Psoas muscle (tissue), 8 donors: ENCODE results near the gene MINDY4. TPM values are rescaled to one million over a fixed set of nuclear protein-coding genes. Genes with fewer than 3 reads are reported as not detected.

Experiments used
- ATAC-seq, 4 donors: fragments of 200-7000 bp; cut with Tn5 transposase; one replicate each; pipeline ENCODE4 v1.9.1; 2020; ENCODE audit warnings: moderate library complexity in 3 of 4, mild to moderate bottlenecking in 2 of 4
- DNase-seq, 2 donors: peaks; one replicate each; pipeline ENCODE4 v3.0.0-alpha.2; 2020
- H3K27ac ChIP-seq: fragments of 200-600 bp; one replicate; pipeline ENCODE4 v1.8.0; 2022
- H3K27me3 ChIP-seq, 3 donors: fragments of 200-600 bp in 1 of 3; one replicate each; pipeline versions ENCODE4 v1.6.1 to v1.8.0; 2013 to 2022; ENCODE audit warnings: low read length in 2 of 3, mild to moderate bottlenecking in 2 of 3, moderate library complexity in 1 of 3; ENCODE audit not compliant: insufficient read depth in 3 of 3
- H3K36me3 ChIP-seq, 2 donors: fragments of 200-600 bp in 1 of 2; one replicate each; pipeline versions ENCODE4 v1.6.1 to v1.8.0; 2013 to 2022; ENCODE audit warnings: low read depth in 1 of 2, mild to moderate bottlenecking in 1 of 2, moderate library complexity in 1 of 2; ENCODE audit not compliant: insufficient read depth in 1 of 2
- H3K4me1 ChIP-seq: fragments of 200-600 bp; one replicate; pipeline ENCODE4 v1.8.0; 2022
- H3K4me3 ChIP-seq: fragments of 200-600 bp; one replicate; pipeline ENCODE4 v1.8.0; 2022; ENCODE audit warnings: mild to moderate bottlenecking
- H3K9me3 ChIP-seq: fragments of 200-600 bp; one replicate; pipeline ENCODE4 v1.8.0; 2022
- WGBS, 3 donors: extraction: QIAGEN DNeasy Blood & Tissue Kit; methylation state at CpG; one replicate each; pipeline versions ENCODE4 v1.1.6 to v1.1.7; 2013; 5-methylcytosine and 5-hydroxymethylcytosine counted together
- intact Hi-C, 2 donors: fragments of 100-400 bp; cut with DNase I; formaldehyde crosslinking; loops; one replicate each; pipeline versions ENCODE4 v1.11.0 to v1.14.2; 2022
- polyA plus RNA-seq, 3 donors: library from polyadenylated mRNA; stranded (reverse); fragments of 200-250 nt; gene quantifications; one replicate each; pipeline ENCODE4 v1.2.3, GENCODE V29; 2013
- total RNA-seq, 4 donors: library from RNA; stranded (reverse); fragmentation: NEBNext Ultra II Directional in 2 of 4; extraction: Animal tissue kit (Norgen Biotek cat#: 25700) in 2 of 4; gene quantifications; one replicate each; pipeline versions ENCODE4 v1.2.1 to v1.2.4, GENCODE V29; 2021 to 2023
- TF ChIP-seq, protein P1 (sequence below): fragments of 200-600 bp; IDR thresholded peaks from one replicate; pipeline ENCODE4 v1.8.0; 2022; ENCODE audit warnings: antibody characterized with exemption
- donor health status: healthy with polysubstance abuse.
- donor health status: DM: no; HTN: no; CAD: no; lungs with moderate emphysema.
- donor health status: Bipolar disorder and iron deficiency.
- donor health status: healthy.
- donor health status: DM: yes; HTN: yes; CAD: no.
- donor health status: DM: no; HTN: no; CAD: no.
- donor health status: DM: no; HTN: no; CAD: no.
- donor health status: DM: yes; HTN: yes; CAD: no.

Gene MINDY4
- total and polyA plus RNA-seq, 7 donors, result 0.86 to 3.5 (median 1.5) TPM

DNA sequence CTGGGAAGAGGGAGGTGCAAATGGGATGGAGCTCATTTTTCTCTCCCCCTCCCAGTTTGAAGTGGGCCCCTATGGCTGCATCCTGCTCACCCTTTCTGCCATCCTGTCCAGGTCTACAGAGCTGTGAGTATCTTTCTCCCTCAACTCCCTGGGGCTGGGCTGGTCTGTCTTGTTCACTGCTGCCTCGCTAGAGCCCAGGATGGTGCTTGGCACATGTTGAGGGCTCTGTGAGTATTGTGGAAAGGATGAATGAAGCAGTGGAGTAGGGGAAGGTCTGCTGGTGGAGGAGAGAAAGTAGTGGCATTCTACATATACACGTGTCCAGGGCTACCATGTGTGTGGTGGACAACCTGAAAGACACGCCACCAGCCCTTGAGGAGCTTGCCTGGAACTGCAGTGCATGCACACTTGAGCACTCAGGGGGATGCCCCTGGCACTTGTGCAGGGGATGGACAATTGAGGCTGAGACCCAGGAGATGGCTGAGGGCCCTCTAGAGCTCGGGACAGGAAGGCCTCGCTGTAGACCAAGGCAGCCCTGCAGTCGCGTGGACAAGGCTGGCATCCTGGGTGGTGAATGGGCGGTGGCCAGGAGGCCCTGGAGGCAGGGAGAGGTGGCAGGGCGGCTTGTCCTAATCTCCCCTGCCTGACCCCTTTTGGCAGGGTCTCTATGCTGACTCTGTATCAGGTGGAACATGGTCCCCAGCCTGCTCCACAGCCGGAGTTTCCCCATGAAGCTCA is 88.2 kb downstream of the MINDY4 start:
- TF ChIP-seq, protein P1, sequence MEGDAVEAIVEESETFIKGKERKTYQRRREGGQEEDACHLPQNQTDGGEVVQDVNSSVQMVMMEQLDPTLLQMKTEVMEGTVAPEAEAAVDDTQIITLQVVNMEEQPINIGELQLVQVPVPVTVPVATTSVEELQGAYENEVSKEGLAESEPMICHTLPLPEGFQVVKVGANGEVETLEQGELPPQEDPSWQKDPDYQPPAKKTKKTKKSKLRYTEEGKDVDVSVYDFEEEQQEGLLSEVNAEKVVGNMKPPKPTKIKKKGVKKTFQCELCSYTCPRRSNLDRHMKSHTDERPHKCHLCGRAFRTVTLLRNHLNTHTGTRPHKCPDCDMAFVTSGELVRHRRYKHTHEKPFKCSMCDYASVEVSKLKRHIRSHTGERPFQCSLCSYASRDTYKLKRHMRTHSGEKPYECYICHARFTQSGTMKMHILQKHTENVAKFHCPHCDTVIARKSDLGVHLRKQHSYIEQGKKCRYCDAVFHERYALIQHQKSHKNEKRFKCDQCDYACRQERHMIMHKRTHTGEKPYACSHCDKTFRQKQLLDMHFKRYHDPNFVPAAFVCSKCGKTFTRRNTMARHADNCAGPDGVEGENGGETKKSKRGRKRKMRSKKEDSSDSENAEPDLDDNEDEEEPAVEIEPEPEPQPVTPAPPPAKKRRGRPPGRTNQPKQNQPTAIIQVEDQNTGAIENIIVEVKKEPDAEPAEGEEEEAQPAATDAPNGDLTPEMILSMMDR, result no peak
- Histone ChIP-seq H3K4me3 (no peak overlapping the region), H3K9me3 (no peaks in the 10 kb centered on the region), H3K36me3 (no peaks in the 10 kb centered on the region), H3K27me3 (no peaks in the 10 kb centered on the region), H3K4me1 (no peaks in the 10 kb centered on the region), H3K27ac (no peak overlapping the region)
- intact Hi-C loops, result no loop called here
- 96 to 98% (median 98%) methylated on average over 10 of the region's 10 CpGs for WGBS, 3 donors
- DNase-seq (no peak), ATAC-seq (no peak)

DNA sequence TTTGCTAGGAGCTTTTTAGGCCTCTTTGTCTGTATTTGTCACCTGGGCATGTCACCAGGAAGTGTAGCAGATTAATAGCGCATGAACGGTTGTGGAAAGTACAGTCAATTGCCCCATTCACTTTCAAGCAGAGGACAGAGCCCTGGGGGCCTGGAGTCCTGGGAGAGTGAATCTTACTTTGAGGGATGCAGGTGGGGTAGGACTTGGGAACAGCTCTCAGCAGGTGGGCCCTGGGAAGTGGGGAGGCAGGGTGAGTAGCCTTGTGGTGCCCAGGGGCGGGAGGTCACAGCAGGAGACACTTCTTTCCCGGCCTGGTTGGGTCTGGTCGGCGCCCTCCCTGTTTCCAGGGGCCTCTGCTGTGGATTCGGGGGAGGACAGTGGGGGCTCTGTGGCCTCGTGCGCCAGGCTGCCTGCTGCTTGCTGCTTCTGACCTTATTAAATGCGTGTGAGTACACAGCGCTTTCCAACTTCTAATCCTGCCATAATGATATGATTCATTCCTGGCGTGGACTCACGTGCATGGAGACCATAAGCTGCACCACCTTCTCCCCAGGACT is 88.8 kb downstream of the MINDY4 start:
- no peak overlapping the region for H3K4me3 ChIP-seq
- intact Hi-C loops, result no loop called here
- H3K27me3 ChIP-seq, result no peaks in the 10 kb centered on the region
- no peak for DNase-seq
- no peaks in the 10 kb centered on the region for H3K9me3 ChIP-seq
- WGBS, 3 donors, result 94 to 95% (median 94%) methylated on average over 13 of the region's 13 CpGs
- ATAC-seq, result no peak
- TF ChIP-seq, protein P1, result no peak
- no peak overlapping the region for H3K27ac ChIP-seq
- no peaks in the 10 kb centered on the region for H3K4me1 ChIP-seq
- H3K36me3 ChIP-seq, result no peaks in the 10 kb centered on the region

DNA sequence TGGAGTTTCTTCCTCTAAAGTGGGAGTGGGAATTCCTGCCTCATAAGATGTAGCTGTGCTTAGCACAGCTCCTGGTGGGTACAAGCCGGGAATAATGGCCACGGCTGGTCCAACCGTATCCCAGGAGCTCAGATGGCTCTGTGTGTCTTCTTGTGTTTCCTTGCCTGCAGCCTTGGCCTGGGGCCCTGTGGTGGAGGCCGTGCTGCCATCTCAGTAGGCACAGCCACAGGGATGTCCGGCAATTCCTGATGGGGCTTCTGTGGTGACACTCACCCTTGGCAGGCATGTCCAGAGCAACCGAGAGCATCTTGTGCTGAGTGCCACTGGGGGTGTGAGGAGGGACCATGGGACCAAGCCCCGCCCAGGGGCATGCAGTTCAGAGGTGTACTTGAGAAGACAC is 90.4 kb downstream of the MINDY4 start:
- H3K27ac ChIP-seq, result no peak overlapping the region
- no peak overlapping the region for H3K4me3 ChIP-seq
- intact Hi-C loops, result no loop called here
- no peaks in the 10 kb centered on the region for H3K27me3 ChIP-seq
- TF ChIP-seq, protein P1, result no peak
- no peaks in the 10 kb centered on the region for H3K36me3 ChIP-seq
- 91 to 97% (median 95%) methylated on average over 7 of the region's 7 CpGs for WGBS, 3 donors
- H3K4me1 ChIP-seq, result no peaks in the 10 kb centered on the region
- no peaks in the 10 kb centered on the region for H3K9me3 ChIP-seq
- DNase-seq (no peak), ATAC-seq (no peak)

DNA sequence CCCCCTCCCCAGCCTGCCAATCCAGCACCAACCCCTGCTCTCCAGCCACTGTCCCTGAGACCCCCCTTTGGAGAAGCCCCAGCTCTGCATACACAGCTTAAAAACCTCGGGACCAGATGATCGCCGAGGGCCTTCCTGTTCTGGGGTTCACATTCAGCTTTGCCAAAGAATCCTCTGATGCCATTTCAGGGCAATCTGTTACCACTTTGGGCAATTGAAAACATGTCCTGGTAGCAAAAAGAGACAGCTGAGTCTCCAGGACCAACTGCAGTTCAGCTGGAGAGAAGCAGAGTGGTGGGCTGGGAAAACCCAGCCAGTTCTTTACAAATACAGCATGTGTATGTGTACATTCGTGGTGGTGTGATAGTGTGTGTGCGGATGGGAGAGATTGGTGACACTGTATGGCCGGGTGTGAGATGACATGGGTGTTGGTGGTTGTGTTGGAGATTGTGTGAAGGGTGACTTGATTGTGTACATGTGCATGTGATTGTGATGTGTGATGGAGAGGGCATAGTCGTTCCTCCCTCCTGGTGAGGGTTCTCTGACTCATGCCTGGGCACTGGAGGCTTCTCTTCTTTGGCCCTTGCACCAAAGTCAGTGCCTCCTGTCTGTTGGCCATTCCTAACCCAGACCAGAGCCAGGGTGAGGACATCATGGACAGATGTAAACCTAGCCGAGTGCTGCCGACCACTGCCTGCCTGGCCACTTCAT is 91.9 kb downstream of the MINDY4 start:
- 64 to 71% (median 66%) methylated on average over 9 of the region's 9 CpGs for WGBS, 3 donors
- intact Hi-C loops, result no loop called here
- H3K4me3 ChIP-seq, result no peak overlapping the region
- H3K4me1 ChIP-seq, result peaks cover 1% of the 10 kb centered on the region
- ATAC-seq, result no peak
- H3K9me3 ChIP-seq, result no peaks in the 10 kb centered on the region
- H3K27me3 ChIP-seq, result no peaks in the 10 kb centered on the region
- no peaks in the 10 kb centered on the region for H3K36me3 ChIP-seq
- H3K27ac ChIP-seq, result no peak overlapping the region
- TF ChIP-seq, protein P1, result no peak
- no peak for DNase-seq
